OCI-LY3 (cell line): Measurements from ENCODE around the gene CNRIP1.
A peak's percentile ranks its signal among the peaks of the same experiment; 100 is the strongest.

Experiments used
- H2AFZ ChIP-seq: fragments of 200-600, 300-600 bp; shearing (Covaris generic); 2 replicates; pipeline ENCODE4 v1.6.0; 2014; ENCODE audit warnings: antibody characterized with exemption, low read depth, low read length
- H3K27ac ChIP-seq: fragments of 200-600, 300-600 bp; sonication (generic); 2 replicates; pipeline ENCODE4 v1.5.1; 2014; ENCODE audit warnings: mild to moderate bottlenecking, low read length, moderate library complexity, mixed read lengths
- H3K27me3 ChIP-seq: fragments of 200-600, 300-600 bp; sonication (generic); 2 replicates; pipeline ENCODE4 v1.6.1; 2014; ENCODE audit warnings: low read depth, low read length, mixed read lengths
- H3K36me3 ChIP-seq: fragments of 200-600, 300-600 bp; sonication (generic); replicated peaks from 2 replicates; pipeline ENCODE3; 2014; ENCODE audit warnings: low read depth, low read length, mixed read lengths
- H3K4me1 ChIP-seq: fragments of 300-600, 200-600 bp; sonication (generic); 2 replicates; pipeline ENCODE4 v1.6.1; 2014; ENCODE audit warnings: low read length, mixed read lengths
- H3K4me2 ChIP-seq: fragments of 200-600, 300-600 bp; sonication (generic); 2 replicates; pipeline ENCODE4 v1.6.1; 2014; ENCODE audit warnings: low read length, mixed read lengths
- H3K4me3 ChIP-seq: fragments of 300-600, 200-600 bp; sonication (generic); 2 replicates; pipeline ENCODE4 v1.5.1; 2014; ENCODE audit warnings: antibody characterized with exemption, mild to moderate bottlenecking, low read length, moderate library complexity
- H3K79me2 ChIP-seq: fragments of 300-600, 200-600 bp; shearing (Covaris generic); 2 replicates; pipeline ENCODE4 v1.6.1; 2014; ENCODE audit warnings: mild to moderate bottlenecking, low read length, mixed read lengths
- H3K9ac ChIP-seq: fragments of 300-600, 200-600 bp; shearing (Covaris generic); 2 replicates; pipeline ENCODE4 v1.6.0; 2014; ENCODE audit warnings: mild to moderate bottlenecking, low read length, moderate library complexity
- H3K9me3 ChIP-seq: fragments of 200-600, 300-600 bp; shearing (Covaris generic); 2 replicates; pipeline ENCODE4 v1.6.1; 2014; ENCODE audit warnings: low read length, mixed read lengths; ENCODE audit not compliant: insufficient read depth
- H4K20me1 ChIP-seq: fragments of 200-600, 300-600 bp; sonication (generic); 2 replicates; pipeline ENCODE4 v1.6.1; 2016; ENCODE audit warnings: low read length, mixed read lengths; ENCODE audit not compliant: insufficient read depth
- CTCF ChIP-seq: fragments of 200-600, 300-600 bp; sonication (generic); IDR thresholded peaks from 2 replicates; pipeline ENCODE4 v1.5.1; 2014; ENCODE audit warnings: antibody characterized with exemption, low read length, low read depth
- EZH2phosphoT487 ChIP-seq: fragments of 200-600 bp; shearing (Covaris generic); IDR thresholded peaks from 2 replicates; pipeline ENCODE4 v1.6.1; 2018; ENCODE audit warnings: antibody characterized with exemption, mixed run types, low read depth

Gene CNRIP1

GRCh38 chr2:68245672-68246071 is 74.1 kb downstream of the CNRIP1 start:
- Histone ChIP-seq H3K27ac (no peak overlapping the region), H2AFZ (no peak overlapping the region), H3K9me3 (no peaks in the 10 kb centered on the region), H3K36me3 (peaks cover 15% of the 10 kb centered on the region), H3K4me3 (no peak overlapping the region), H3K4me2 (no peak overlapping the region), H4K20me1 (peaks cover 98% of the 10 kb centered on the region), H3K9ac (no peak overlapping the region), H3K27me3 (no peaks in the 10 kb centered on the region), H3K4me1 (peaks cover 14% of the 10 kb centered on the region), H3K79me2 (peaks cover 100% of the 10 kb centered on the region)
- no peak for TF ChIP-seq EZH2phosphoT487
- no peak for TF ChIP-seq CTCF

- H3K9ac ChIP-seq = no peak overlapping the region
- peaks cover 100% of the 10 kb centered on the region for H3K79me2 ChIP-seq
- no peak overlapping the region for H2AFZ ChIP-seq
- H3K27ac ChIP-seq = no peak overlapping the region
- no peaks in the 10 kb centered on the region for H3K27me3 ChIP-seq
- no peaks in the 10 kb centered on the region for H3K9me3 ChIP-seq
- H3K4me3 ChIP-seq = no peak overlapping the region
- H3K4me2 ChIP-seq = no peak overlapping the region
- H4K20me1 ChIP-seq = peaks cover 98% of the 10 kb centered on the region
- H3K36me3 ChIP-seq = peaks cover 14% of the 10 kb centered on the region
- TF ChIP-seq CTCF = no peak
- TF ChIP-seq EZH2phosphoT487 = no peak
- H3K4me1 ChIP-seq = peaks cover 7% of the 10 kb centered on the region
Observed at GRCh38 chr2:68245066-68245465, 74.7 kb downstream of the CNRIP1 start.

GRCh38 chr2:68244456-68244855 is 75.3 kb downstream of the CNRIP1 start:
- peaks cover 8% of the 10 kb centered on the region for H3K36me3 ChIP-seq
- H3K27ac ChIP-seq = no peak overlapping the region
- H4K20me1 ChIP-seq = peaks cover 98% of the 10 kb centered on the region
- H3K79me2 ChIP-seq = peaks cover 100% of the 10 kb centered on the region
- TF ChIP-seq EZH2phosphoT487 = no peak
- TF ChIP-seq CTCF = peak; percentile 9; the same call in 1 of the 2 replicates
- H3K27me3 ChIP-seq = no peaks in the 10 kb centered on the region
- peaks cover 1% of the 10 kb centered on the region; the same call in 1 of the 2 replicates for H3K4me1 ChIP-seq
- no peak overlapping the region for H3K4me2 ChIP-seq
- H3K9me3 ChIP-seq = no peaks in the 10 kb centered on the region
- no peak overlapping the region for H2AFZ ChIP-seq
- no peak overlapping the region for H3K9ac ChIP-seq
- H3K4me3 ChIP-seq = no peak overlapping the region
